Bone marrow (tissue), 2 donors: Measurements from ENCODE around the gene POLG2.

ENCODE experiments used
- DNase-seq, 2 donors: peaks; one replicate each; lab custom pipeline; 2025; lab: John Stamatoyannopoulos, UW

The POLG2 gene

GRCh38 chr17:64496786-64497564 is at the start of gene POLG2:
TSS of gene POLG2 (minus strand) at chr17:64497054. CDS start at chr17:64496968, 86 bp downstream.
- peak; percentile 82 for DNase-seq

GRCh38 chr17:64544742-64545141 is 47.9 kb upstream of the POLG2 start:
- DNase-seq: no peak

- DNase-seq: no peak
Measured at GRCh38 chr17:64540118-64540776, 43.4 kb upstream of the POLG2 start.

GRCh38 chr17:64538508-64539130 is 41.8 kb upstream of the POLG2 start:
- no peak for DNase-seq

- no peak for DNase-seq
Measured at GRCh38 chr17:64537488-64537887, 40.6 kb upstream of the POLG2 start.

GRCh38 chr17:64536913-64537312 is 40.1 kb upstream of the POLG2 start:
- DNase-seq: no peak

GRCh38 chr17:64535357-64535756 is 38.5 kb upstream of the POLG2 start:
- no peak for DNase-seq

- no peak for DNase-seq
Measured at GRCh38 chr17:64534187-64534586, 37.3 kb upstream of the POLG2 start.

GRCh38 chr17:64533784-64534183 is 36.9 kb upstream of the POLG2 start:
- DNase-seq: no peak

- DNase-seq: no peak
Measured at GRCh38 chr17:64532409-64532808, 35.6 kb upstream of the POLG2 start.

- DNase-seq: no peak
Measured at GRCh38 chr17:64531955-64532371, 35.1 kb upstream of the POLG2 start.

GRCh38 chr17:64529221-64529620 is 32.4 kb upstream of the POLG2 start:
- DNase-seq: no peak

GRCh38 chr17:64527914-64528313 is 31.1 kb upstream of the POLG2 start:
- DNase-seq: no peak

- no peak for DNase-seq
Measured at GRCh38 chr17:64520359-64520758, 23.5 kb upstream of the POLG2 start.

- no peak for DNase-seq
Measured at GRCh38 chr17:64519601-64520000, 22.7 kb upstream of the POLG2 start.

GRCh38 chr17:64515829-64516228 is 19.0 kb upstream of the POLG2 start:
- no peak for DNase-seq

- no peak for DNase-seq
Measured at GRCh38 chr17:64515419-64515818, 18.6 kb upstream of the POLG2 start.

GRCh38 chr17:64509179-64509578 is 12.3 kb upstream of the POLG2 start:
- DNase-seq: no peak

- no peak for DNase-seq
Measured at GRCh38 chr17:64508683-64509082, 11.8 kb upstream of the POLG2 start.

- DNase-seq: peak in 1 of 2 donors; percentile 77
Measured at GRCh38 chr17:64507413-64507782, 10.5 kb upstream of the POLG2 start.

GRCh38 chr17:64506576-64507412 is 9.9 kb upstream of the POLG2 start, which contains the start of gene CEP95:
TSS of gene CEP95 (plus strand) at chr17:64506977. CDS start at chr17:64507098, 121 bp downstream.
- DNase-seq: peak; percentile 98 to 100

- DNase-seq: peak; percentile 98 to 100
Measured at GRCh38 chr17:64506201-64506575, 9.3 kb upstream of the POLG2 start, which contains the start of gene DDX5. TSS of gene DDX5 (minus strand) at chr17:64506289. CDS start at chr17:64506119, 170 bp downstream.
